Panc1 (cell line): ENCODE results near the gene SETD7. TPM values are rescaled to one million over a fixed set of nuclear protein-coding genes. Genes with fewer than 3 reads are reported as not detected.

Source experiments
- ATAC-seq: fragments of 200-7000 bp; cut with Tn5 transposase; 2 replicates; pipeline ENCODE4 v1.9.1; 2020; ENCODE audit warnings: mild to moderate bottlenecking, moderate library complexity
- BruUV-seq: library from RNA; stranded (reverse); fragments of 400-500 nt; replicated peaks from 2 replicates; lab custom pipeline; 2021; lab: Mats Ljungman, UMichigan
- CTCF ChIA-PET: fragments of 300-600 bp; sonication (Branson Sonifier 250); formaldehyde crosslinking; loops from one replicate; lab custom pipeline; 2022; ENCODE audit warnings: antibody characterized with exemption; lab: Charles Lee
- POLR2A ChIA-PET: fragments of 300-600 bp; sonication (Branson Sonifier 250); formaldehyde crosslinking; loops from one replicate; lab custom pipeline; 2022; ENCODE audit warnings: antibody characterized with exemption; lab: Charles Lee
- DNase-seq: peaks from one replicate; pipeline ENCODE4 v3.0.0-alpha.2; 2010; ENCODE audit warnings: low read depth, low spot score
- H3K27ac ChIP-seq: 2 replicates; pipeline ENCODE4 v1.5.1; 2011; ENCODE audit warnings: mild to moderate bottlenecking, low read length, inconsistent platforms
- H3K27me3 ChIP-seq: fragments of 200-500 bp; sonication (Bioruptor generic); 2 replicates; pipeline ENCODE4 v1.6.0; 2014; ENCODE audit warnings: low read length, inconsistent platforms; ENCODE audit not compliant: control insufficient read depth, insufficient read depth
- H3K36me3 ChIP-seq: fragments of 200-500 bp; sonication (Bioruptor generic); 2 replicates; pipeline ENCODE4 v1.5.1; 2014; ENCODE audit warnings: inconsistent platforms, mild to moderate bottlenecking, low read length, moderate library complexity; ENCODE audit not compliant: control insufficient read depth, insufficient read depth
- H3K4me1 ChIP-seq: 2 replicates; pipeline ENCODE4 v1.5.1; 2011; ENCODE audit warnings: inconsistent platforms, mild to moderate bottlenecking, low read length, moderate library complexity; ENCODE audit not compliant: control insufficient read depth, insufficient read depth
- H3K4me3 ChIP-seq, 2 experiments: 2 replicates each; pipeline ENCODE4 v1.5.1; 2011 to 2012; ENCODE audit warnings: low read depth in 2 of 2, low read length in 2 of 2, mild to moderate bottlenecking in 2 of 2, inconsistent platforms in 1 of 2, moderate library complexity in 1 of 2
- H3K9me3 ChIP-seq: fragments of 200-500 bp; sonication (Bioruptor generic); 2 replicates; pipeline ENCODE4 v1.5.1; 2014; ENCODE audit warnings: low read depth, mild to moderate bottlenecking, inconsistent platforms, low read length, moderate library complexity; ENCODE audit not compliant: control insufficient read depth, insufficient read depth
- CTCF ChIP-seq: fragments of 450-650 bp; IDR thresholded peaks from 2 replicates; pipeline ENCODE4 v1.5.1; 2017; ENCODE audit warnings: mild to moderate bottlenecking
- POLR2AphosphoS5 ChIP-seq: IDR thresholded peaks from 2 replicates; pipeline ENCODE4 v1.6.1; 2012; ENCODE audit warnings: mild to moderate bottlenecking, low read depth, low read length, moderate library complexity
- REST ChIP-seq, 2 experiments: IDR thresholded peaks; 2 replicates each; pipeline ENCODE4 v1.6.1; 2011 to 2012; ENCODE audit warnings: low read depth in 2 of 2, control low read depth in 1 of 2, low read length in 1 of 2, mild to moderate bottlenecking in 1 of 2, moderate library complexity in 1 of 2; ENCODE audit not compliant: insufficient read depth in 1 of 2
- SIN3A ChIP-seq: IDR thresholded peaks from 2 replicates; pipeline ENCODE4 v1.6.1; 2012; ENCODE audit warnings: low read depth, mild to moderate bottlenecking, low read length, moderate library complexity, borderline replicate concordance; ENCODE audit not compliant: insufficient read depth
- TCF7L2 ChIP-seq: IDR thresholded peaks from 2 replicates; pipeline ENCODE4 v1.6.1; 2011; ENCODE audit warnings: mild to moderate bottlenecking, low read depth, low read length, inconsistent platforms
- in situ Hi-C: cut with HindIII; loops from 2 replicates; pipeline ENCODE4 v1.10.0; 2016; ENCODE audit warnings: low sequenced_read_pairs, low pct_unique_long_range_greater_than_20kb
- intact Hi-C: fragments of 100-400 bp; cut with micrococcal nuclease; formaldehyde crosslinking; loops from one replicate; pipeline ENCODE4 v1.10.0; 2022; ENCODE audit not compliant: unreplicated experiment
- total RNA-seq: library from RNA; stranded (reverse); gene quantifications from one replicate; pipeline ENCODE4 v1.2.1, GENCODE V29; 2021; ENCODE audit not compliant: unreplicated experiment

SETD7 gene
- total RNA-seq, 1 experiment from 2014 or later, result 24.8 TPM

- no peak for TF ChIP-seq TCF7L2
- TF ChIP-seq POLR2AphosphoS5, result no peak
- no peak for TF ChIP-seq SIN3A
- no peak for TF ChIP-seq REST (IDR thresholded peaks at IDR 0.05; ENCODE audit: insufficient read depth in 1 of 2, low read depth in 2 of 2, low read length in 1 of 2)
- TF ChIP-seq CTCF, result no peak
- POLR2A ChIA-PET, result no interaction called here
- Histone ChIP-seq H3K27me3 (no peaks in the 10 kb centered on the region), H3K27ac (no peak overlapping the region), H3K4me1 (peaks cover 6% of the 10 kb centered on the region; the same call in 1 of the 2 replicates), H3K9me3 (no peaks in the 10 kb centered on the region), H3K4me3 (no peak overlapping the region), H3K36me3 (no peaks in the 10 kb centered on the region)
- in situ Hi-C loops (no loop called here), intact Hi-C loops (no loop called here)
- CTCF ChIA-PET, result no interaction called here
- BruUV-seq, result no TSS peak
- DNase-seq (no peak), ATAC-seq (no peak)
Measured at GRCh38 chr4:139599076-139599475, 43.1 kb upstream of the SETD7 start.

GRCh38 chr4:139596684-139597279, 40.8 kb upstream of the SETD7 start:
- no peak overlapping the region for H3K27ac ChIP-seq
- TF ChIP-seq REST (IDR thresholded peaks at IDR 0.05; ENCODE audit: insufficient read depth in 1 of 2, low read depth in 2 of 2, low read length in 1 of 2), result no peak
- no peak for TF ChIP-seq SIN3A
- TF ChIP-seq POLR2AphosphoS5, result no peak
- TF ChIP-seq TCF7L2, result no peak
- no peaks in the 10 kb centered on the region for H3K36me3 ChIP-seq
- intact Hi-C loops, result no loop called here
- no peak overlapping the region for H3K4me3 ChIP-seq
- DNase-seq (no peak), ATAC-seq (no peak)
- ChIA-PET CTCF (no interaction called here), POLR2A (no interaction called here)
- in situ Hi-C loops, result no loop called here
- no peaks in the 10 kb centered on the region for H3K27me3 ChIP-seq
- H3K4me1 ChIP-seq, result peaks cover 6% of the 10 kb centered on the region; the same call in 1 of the 2 replicates
- no TSS peak for BruUV-seq
- H3K9me3 ChIP-seq, result no peaks in the 10 kb centered on the region
